Right lobe of liver (tissue), 4 donors: ENCODE data around the gene TRIM2.

Source experiments
- POLR2A ChIP-seq: fragments of 450-650 bp; IDR thresholded peaks from one replicate; pipeline ENCODE4 v1.6.1; 2017; ENCODE audit warnings: antibody characterized with exemption, mild to moderate bottlenecking
- TF ChIP-seq, protein P1 (sequence below), 4 donors: fragments of 200-600 bp in 3 of 4; fragments of 450-650 bp in 1 of 4; IDR thresholded peaks; one replicate each; pipeline versions ENCODE4 v1.5.1 to v1.8.0; 2016 to 2022; ENCODE audit warnings: antibody characterized with exemption in 4 of 4, mild to moderate bottlenecking in 2 of 4
- donor health status: DM: no; HTN: no; CAD: no.
- donor health status: DM: no; HTN: no; CAD: no.
- donor health status: DM: no; HTN: yes; CAD: no.

DNA sequence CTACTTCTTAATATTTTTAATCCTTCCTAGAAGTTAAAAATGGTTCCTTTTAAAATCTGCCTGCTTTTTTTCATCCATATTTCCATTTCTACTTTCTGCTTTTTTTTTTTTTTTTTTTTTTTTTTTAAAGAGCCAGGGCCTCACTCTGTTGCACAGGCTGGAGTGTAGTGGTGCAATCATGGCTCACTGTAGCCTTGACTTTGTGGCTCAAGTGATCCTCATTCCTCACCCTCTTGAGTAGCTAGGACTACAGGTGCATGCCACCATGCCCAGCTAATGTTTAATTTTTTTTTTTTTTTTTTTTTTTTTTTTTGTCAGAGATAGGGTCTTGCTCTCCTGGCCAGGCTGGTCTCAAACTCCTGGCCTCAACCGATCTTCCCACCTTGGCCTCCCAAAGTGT, 179.9 kb downstream of the TRIM2 start:
- TF ChIP-seq, protein P1, sequence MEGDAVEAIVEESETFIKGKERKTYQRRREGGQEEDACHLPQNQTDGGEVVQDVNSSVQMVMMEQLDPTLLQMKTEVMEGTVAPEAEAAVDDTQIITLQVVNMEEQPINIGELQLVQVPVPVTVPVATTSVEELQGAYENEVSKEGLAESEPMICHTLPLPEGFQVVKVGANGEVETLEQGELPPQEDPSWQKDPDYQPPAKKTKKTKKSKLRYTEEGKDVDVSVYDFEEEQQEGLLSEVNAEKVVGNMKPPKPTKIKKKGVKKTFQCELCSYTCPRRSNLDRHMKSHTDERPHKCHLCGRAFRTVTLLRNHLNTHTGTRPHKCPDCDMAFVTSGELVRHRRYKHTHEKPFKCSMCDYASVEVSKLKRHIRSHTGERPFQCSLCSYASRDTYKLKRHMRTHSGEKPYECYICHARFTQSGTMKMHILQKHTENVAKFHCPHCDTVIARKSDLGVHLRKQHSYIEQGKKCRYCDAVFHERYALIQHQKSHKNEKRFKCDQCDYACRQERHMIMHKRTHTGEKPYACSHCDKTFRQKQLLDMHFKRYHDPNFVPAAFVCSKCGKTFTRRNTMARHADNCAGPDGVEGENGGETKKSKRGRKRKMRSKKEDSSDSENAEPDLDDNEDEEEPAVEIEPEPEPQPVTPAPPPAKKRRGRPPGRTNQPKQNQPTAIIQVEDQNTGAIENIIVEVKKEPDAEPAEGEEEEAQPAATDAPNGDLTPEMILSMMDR (IDR thresholded peaks at IDR 0.05) = no peak
- TF ChIP-seq POLR2A = no peak
